Measurements from ENCODE around the gene SDF4. TPM values are rescaled to one million over a fixed set of nuclear protein-coding genes. Genes with fewer than 3 reads are reported as not detected.
"Not testable (repeated sequence)": the region's sequence is repeated elsewhere in the genome, so short reads cannot be mapped to it uniquely, and the experiment has no call there.

SDF4 gene
- total RNA-seq, 2 donors from 2014 or later = 177 to 185 TPM

- TF ChIP-seq POLR2A (IDR thresholded peaks at IDR 0.05) (no peak), CTCF (IDR thresholded peaks at IDR 0.05) (no peak), POLR2AphosphoS5 (IDR thresholded peaks at IDR 0.05) (no peak)
- 87% methylated on average over 7 of the region's 7 CpGs for WGBS
- no peaks in the 10 kb centered on the region for H3K4me1 ChIP-seq (replicated peaks)
- no peak overlapping the region for H3K4me3 ChIP-seq
- H3K36me3 ChIP-seq = no peaks in the 10 kb centered on the region
- no peaks in the 10 kb centered on the region for H3K27me3 ChIP-seq (replicated peaks; ENCODE audit: insufficient read depth)
- intact Hi-C loops (cut with DNase I) = no loop called here
- no peak overlapping the region for H3K27ac ChIP-seq
- no peak for DNase-seq (ENCODE audit: low spot score)
- H3K9me3 ChIP-seq = no peaks in the 10 kb centered on the region
Measured at GRCh38 chr1:1176931-1177330, 54.9 kb downstream of the SDF4 start.

DNA sequence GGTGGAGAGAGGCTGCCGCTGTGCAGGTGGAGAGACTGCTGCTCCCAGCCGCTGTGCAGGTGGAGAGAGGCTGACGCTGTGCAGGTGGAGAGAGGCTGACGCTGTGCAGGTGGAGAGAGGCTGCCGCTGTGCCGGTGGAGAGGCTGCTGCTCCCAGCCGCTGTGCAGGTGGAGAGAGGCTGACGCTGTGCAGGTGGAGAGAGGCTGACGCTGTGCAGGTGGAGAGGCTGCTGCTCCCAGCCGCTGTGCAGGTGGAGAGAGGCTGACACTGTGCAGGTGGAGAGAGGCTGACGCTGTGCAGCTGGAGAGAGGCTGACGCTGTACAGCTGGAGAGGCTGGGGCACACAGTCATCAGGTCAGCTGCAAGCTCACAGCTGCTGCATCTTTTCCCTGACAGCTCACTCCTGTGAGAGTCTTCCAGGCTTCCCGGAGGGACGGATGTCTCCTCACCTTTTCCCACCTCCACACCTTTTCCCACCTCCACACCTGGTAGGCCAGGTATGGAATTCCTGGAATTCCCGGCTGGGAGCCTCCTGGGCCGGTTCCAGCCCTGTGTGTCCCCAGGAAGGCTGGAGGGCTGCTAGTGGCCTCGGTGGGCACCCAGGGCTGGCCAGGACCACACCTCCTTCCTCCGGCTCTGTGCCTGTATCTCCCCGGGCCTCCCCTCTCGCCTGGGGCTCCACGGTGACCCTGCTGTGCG lies 55.6 kb downstream of the SDF4 start:
- intact Hi-C loops (cut with DNase I); H3K9me3 ChIP-seq; H3K27ac ChIP-seq; H3K27me3 ChIP-seq (replicated peaks; ENCODE audit: insufficient read depth); DNase-seq (ENCODE audit: low spot score); H3K4me3 ChIP-seq; H3K4me1 ChIP-seq (replicated peaks); H3K36me3 ChIP-seq: not testable (repeated sequence)
- 53% methylated on average over 22 of the region's 22 CpGs for WGBS

DNA sequence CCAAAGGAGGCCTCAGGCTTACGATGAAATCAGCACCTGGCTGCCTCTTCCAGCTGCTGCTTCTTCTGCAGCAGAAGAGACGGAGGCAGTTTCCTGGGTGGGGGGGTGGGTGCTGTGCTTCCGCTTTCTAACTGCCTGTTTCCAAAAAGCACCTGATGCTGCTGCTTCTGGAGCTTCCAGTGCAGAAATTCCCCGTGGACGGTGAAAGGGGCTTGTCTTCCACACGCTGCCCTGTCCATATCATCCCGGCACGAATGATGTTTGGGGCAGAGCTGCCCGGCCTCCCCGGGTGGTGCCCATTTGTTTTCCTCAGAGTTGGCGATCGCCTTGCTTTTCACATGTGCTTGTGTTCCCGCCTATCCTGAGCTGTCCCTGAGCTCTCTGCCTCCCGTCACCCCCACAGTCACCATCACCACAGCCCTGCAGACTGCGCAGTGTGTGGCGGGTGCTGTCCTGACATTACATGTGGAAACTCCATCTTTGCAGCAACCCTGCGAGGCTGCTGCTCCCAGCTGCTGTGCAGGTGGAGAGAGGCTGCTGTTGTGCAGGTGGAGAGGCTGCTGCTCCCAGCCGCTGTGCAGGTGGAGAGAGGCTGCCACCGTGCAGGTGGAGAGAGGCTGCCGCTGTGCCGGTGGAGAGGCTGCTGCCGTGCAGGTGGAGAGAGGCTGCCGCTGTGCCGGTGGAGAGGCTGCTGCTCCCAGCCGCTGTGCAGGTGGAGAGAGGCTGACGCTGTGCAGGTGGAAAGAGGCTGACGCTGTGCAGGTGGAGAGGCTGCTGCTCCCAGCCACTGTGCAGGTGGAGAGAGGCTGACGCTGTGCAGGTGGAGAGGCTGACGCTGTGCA lies 56.4 kb downstream of the SDF4 start:
- Histone ChIP-seq H3K27ac (no peak overlapping the region), H3K9me3 (no peaks in the 10 kb centered on the region), H3K27me3 (replicated peaks; ENCODE audit: insufficient read depth) (no peaks in the 10 kb centered on the region), H3K4me1 (replicated peaks) (no peaks in the 10 kb centered on the region), H3K36me3 (no peaks in the 10 kb centered on the region), H3K4me3 (no peak overlapping the region)
- DNase-seq (ENCODE audit: low spot score) = no peak
- intact Hi-C loops (cut with DNase I) = no loop called here
- TF ChIP-seq POLR2AphosphoS5 (IDR thresholded peaks at IDR 0.05) = no peak
- no peak for TF ChIP-seq CTCF (IDR thresholded peaks at IDR 0.05)
- no peak for TF ChIP-seq POLR2A (IDR thresholded peaks at IDR 0.05)
- WGBS = 89% methylated on average over 29 of the region's 29 CpGs

GRCh38 chr1:1173793-1174415 lies 57.9 kb downstream of the SDF4 start, which contains the start of gene TTLL10:
TTLL10 (plus strand) TSS chr1:1173880; CDS start chr1:1179216, 5,336 bp downstream.
- no peaks in the 10 kb centered on the region for H3K27me3 ChIP-seq (replicated peaks; ENCODE audit: insufficient read depth)
- no peak for DNase-seq (ENCODE audit: low spot score)

More at GRCh38 chr1:1173793-1174415, 57.9 kb downstream of the SDF4 start, which contains the start of gene TTLL10:
- intact Hi-C loops (cut with DNase I) = no loop called here
- H3K4me1 ChIP-seq (replicated peaks) = no peaks in the 10 kb centered on the region
- WGBS = 36% methylated on average over 35 of the region's 35 CpGs
- H3K9me3 ChIP-seq = no peaks in the 10 kb centered on the region
- H3K27ac ChIP-seq = no peak within 1 kb of the TSS
- no peak for TF ChIP-seq CTCF (IDR thresholded peaks at IDR 0.05)
- no peak for TF ChIP-seq POLR2AphosphoS5 (IDR thresholded peaks at IDR 0.05)
- TF ChIP-seq POLR2A (IDR thresholded peaks at IDR 0.05) = no peak
- H3K36me3 ChIP-seq = no peaks in the 10 kb centered on the region
- no peak within 1 kb of the TSS for H3K4me3 ChIP-seq
